GM23338 (cell line): ENCODE data around the gene MOCOS. TPM values are rescaled to one million over a fixed set of nuclear protein-coding genes. Genes with fewer than 3 reads are reported as not detected.

ENCODE experiments used
- ATAC-seq: fragments of 200-7000 bp; cut with Tn5 transposase; 3 replicates; pipeline ENCODE4 v1.9.1; 2020
- DNase-seq: peaks from one replicate; pipeline ENCODE4 v3.0.0-alpha.2; 2015; ENCODE audit warnings: low spot score
- H2AFZ ChIP-seq: fragments of 200-600 bp; sonication (generic); 2 replicates; pipeline ENCODE4 v1.8.0; 2016; ENCODE audit warnings: antibody characterized with exemption, mild to moderate bottlenecking, moderate library complexity
- H3F3A ChIP-seq: fragments of 200-600 bp; sonication (generic); replicated peaks from 2 replicates; pipeline ENCODE4 v1.8.0; 2017; ENCODE audit warnings: antibody characterized with exemption, mixed run types, low read depth
- H3K27ac ChIP-seq: fragments of 200-600 bp; sonication (generic); 2 replicates; pipeline ENCODE4 v1.6.1; 2016; ENCODE audit warnings: low read depth
- H3K27me3 ChIP-seq: fragments of 200-600 bp; sonication (generic); 2 replicates; pipeline ENCODE4 v1.8.0; 2016; ENCODE audit warnings: mild to moderate bottlenecking, mixed run types, moderate library complexity; ENCODE audit not compliant: insufficient read depth
- H3K36me3 ChIP-seq: fragments of 200-600 bp; sonication (generic); 2 replicates; pipeline ENCODE4 v1.8.0; 2016; ENCODE audit warnings: mild to moderate bottlenecking; ENCODE audit not compliant: insufficient read depth
- H3K4me1 ChIP-seq: fragments of 200-600 bp; sonication (generic); 2 replicates; pipeline ENCODE4 v1.8.0; 2016; ENCODE audit warnings: mild to moderate bottlenecking, moderate library complexity; ENCODE audit not compliant: insufficient read depth
- H3K4me2 ChIP-seq: fragments of 200-600 bp; sonication (generic); 2 replicates; pipeline ENCODE4 v1.7.1; 2017; ENCODE audit warnings: mixed run types
- H3K4me3 ChIP-seq: fragments of 200-600 bp; sonication (generic); 2 replicates; pipeline ENCODE4 v1.6.1; 2016; ENCODE audit warnings: mixed run types
- H3K79me2 ChIP-seq: fragments of 200-600 bp; sonication (generic); replicated peaks from 2 replicates; pipeline ENCODE4 v1.8.0; 2017; ENCODE audit warnings: mild to moderate bottlenecking; ENCODE audit not compliant: insufficient read depth
- H3K9me2 ChIP-seq: fragments of 200-600 bp; sonication (generic); 2 replicates; pipeline ENCODE4 v1.8.0; 2017; ENCODE audit not compliant: insufficient read depth
- H4K20me1 ChIP-seq: fragments of 200-600 bp; sonication (generic); replicated peaks from 2 replicates; pipeline ENCODE4 v1.8.0; 2017; ENCODE audit warnings: mild to moderate bottlenecking; ENCODE audit not compliant: insufficient read depth
- H3K27ac Mint-ChIP-seq: 2 replicates; pipeline ENCODE4 v1.8.0; 2020; ENCODE audit warnings: inconsistent platforms, mild to moderate bottlenecking, moderate library complexity, mixed read lengths
- H3K27me3 Mint-ChIP-seq: 3 replicates; pipeline ENCODE4 v1.8.0; 2022; ENCODE audit warnings: low read depth, mild to moderate bottlenecking, moderate library complexity, mixed read lengths, inconsistent platforms; ENCODE audit not compliant: insufficient read depth, poor library complexity
- H3K36me3 Mint-ChIP-seq: 3 replicates; pipeline ENCODE4 v1.8.0; 2021; ENCODE audit warnings: low read depth, mild to moderate bottlenecking, inconsistent platforms, moderate library complexity, mixed read lengths
- H3K4me1 Mint-ChIP-seq: 3 replicates; pipeline ENCODE4 v1.8.0; 2020; ENCODE audit warnings: mild to moderate bottlenecking, inconsistent platforms, mixed read lengths
- H3K4me3 Mint-ChIP-seq: 3 replicates; pipeline ENCODE4 v1.8.0; 2021; ENCODE audit warnings: moderate library complexity, mild to moderate bottlenecking, inconsistent platforms, mixed read lengths
- H3K9me3 Mint-ChIP-seq: 3 replicates; pipeline ENCODE4 v1.8.0; 2020; ENCODE audit warnings: moderate library complexity, mild to moderate bottlenecking, inconsistent platforms, mixed read lengths
- CREB1 ChIP-seq: fragments of 250-450 bp; sonication (Bioruptor Pico); IDR thresholded peaks from 2 replicates; pipeline ENCODE4 v1.5.0; 2020; ENCODE audit warnings: low read depth, mild to moderate bottlenecking, moderate library complexity
- CTCF ChIP-seq, 2 experiments: fragments of 200-600 bp in 1 of 2; sonication (generic) in 1 of 2; conservative IDR thresholded peaks; 2 replicates each; pipeline versions ENCODE4 v1.5.1 to v1.6.1; 2016 to 2017; ENCODE audit warnings: antibody characterized with exemption in 2 of 2, low read depth in 2 of 2, mild to moderate bottlenecking in 2 of 2, moderate library complexity in 1 of 2
- JUNB ChIP-seq: IDR thresholded peaks from one replicate; pipeline ENCODE4 v1.6.1; 2016; ENCODE audit warnings: antibody characterized with exemption; ENCODE audit not compliant: unreplicated experiment
- NANOG ChIP-seq: IDR thresholded peaks from 2 replicates; pipeline ENCODE4 v1.6.1; 2016; ENCODE audit warnings: antibody characterized with exemption, borderline replicate concordance
- POLR2AphosphoS5 ChIP-seq: IDR thresholded peaks from 2 replicates; pipeline ENCODE4 v1.6.1; 2016; ENCODE audit warnings: antibody characterized with exemption, low read depth
- STAT1 ChIP-seq: IDR thresholded peaks from one replicate; pipeline ENCODE4 v1.6.1; 2016; ENCODE audit warnings: antibody characterized with exemption; ENCODE audit not compliant: unreplicated experiment
- ZNF114 ChIP-seq: fragments of 250-450 bp; sonication (Bioruptor Pico); IDR thresholded peaks from 2 replicates; pipeline ENCODE4 v1.5.0; 2020; ENCODE audit warnings: mild to moderate bottlenecking, moderate library complexity
- ZNF331 ChIP-seq: fragments of 250-450 bp; sonication (Bioruptor Pico); IDR thresholded peaks from 2 replicates; pipeline ENCODE4 v1.5.0; 2020; ENCODE audit warnings: low read depth, mild to moderate bottlenecking, moderate library complexity
- ZNF462 ChIP-seq: fragments of 250-450 bp; sonication (Bioruptor Pico); IDR thresholded peaks from 2 replicates; pipeline ENCODE4 v1.5.0; 2020; ENCODE audit warnings: mild to moderate bottlenecking, moderate library complexity
- polyA plus RNA-seq: library from polyadenylated mRNA; unstranded; fragments of >200 nt; fragmentation: Nextera tagmentation; extraction: Ambion mirVana; gene quantifications from 2 replicates; pipeline ENCODE4 v1.2.1, GENCODE V29; 2016
- total RNA-seq: library from RNA; depleted of rRNA; stranded (reverse); fragments of >200 nt; shearing (Covaris generic); gene quantifications from 2 replicates; pipeline ENCODE4 v1.2.3, GENCODE V29; 2014

MOCOS gene
- total and polyA plus RNA-seq, 2 experiments from 2014 or later, result 3.9 to 7.2 TPM

- DNase-seq (no peak), ATAC-seq (no peak)
- H3K4me3 ChIP-seq, result no peak overlapping the region
- H3K27me3 Mint-ChIP-seq, result peaks cover 6% of the 10 kb centered on the region
- no peak overlapping the region for H3K27ac ChIP-seq
- H3K4me3 Mint-ChIP-seq, result no peak overlapping the region
- no peaks in the 10 kb centered on the region for H3F3A ChIP-seq
- H3K4me1 ChIP-seq, result no peaks in the 10 kb centered on the region
- H3K27me3 ChIP-seq, result no peaks in the 10 kb centered on the region
- H3K9me2 ChIP-seq, result no peaks in the 10 kb centered on the region
- no peak overlapping the region for H3K4me2 ChIP-seq
- H4K20me1 ChIP-seq, result no peaks in the 10 kb centered on the region
- H2AFZ ChIP-seq, result no peak overlapping the region
- H3K36me3 ChIP-seq, result no peaks in the 10 kb centered on the region
- no peak overlapping the region for H3K27ac Mint-ChIP-seq
- no peaks in the 10 kb centered on the region for H3K79me2 ChIP-seq
- TF ChIP-seq JUNB (no peak), CREB1 (no peak), NANOG (no peak), CTCF (conservative IDR thresholded peaks at IDR 0.05; ENCODE audit: low read depth in 2 of 2) (no peak), ZNF462 (CRISPR knock-in tag) (no peak), POLR2AphosphoS5 (no peak), ZNF331 (CRISPR knock-in tag) (no peak), STAT1 (no peak), ZNF114 (CRISPR knock-in tag) (no peak)
- H3K9me3 Mint-ChIP-seq, result peaks cover 15% of the 10 kb centered on the region; the same call in 2 of the 3 replicates
- H3K4me1 Mint-ChIP-seq, result peaks cover 12% of the 10 kb centered on the region
- H3K36me3 Mint-ChIP-seq, result peaks cover 46% of the 10 kb centered on the region
Measured at GRCh38 chr18:36241831-36242230, 54.5 kb downstream of the MOCOS start.
